Stomach (tissue), 4 donors: ENCODE results near the gene TMEM219.

Source experiments
- CTCF ChIP-seq, 7 experiments: fragments of 450-650 bp in 4 of 7; fragments of 200-600 bp in 3 of 7; sonication (generic) in 3 of 7; IDR thresholded peaks; one replicate each; pipeline ENCODE4 v1.5.1; 2016 to 2019; ENCODE audit warnings: antibody characterized with exemption in 7 of 7, control low read depth in 2 of 7, mild to moderate bottlenecking in 1 of 7
- EP300 ChIP-seq: sonication (generic); formaldehyde crosslinking; IDR thresholded peaks from one replicate; pipeline ENCODE4 v1.6.1; 2017; ENCODE audit warnings: antibody characterized with exemption
- POLR2A ChIP-seq, 4 donors: fragments of 450-650 bp; IDR thresholded peaks; one replicate each; pipeline ENCODE4 v1.6.1; 2016; ENCODE audit warnings: antibody characterized with exemption in 4 of 4, control low read depth in 2 of 4, mild to moderate bottlenecking in 1 of 4, moderate library complexity in 1 of 4
- POLR2AphosphoS5 ChIP-seq, 3 donors: sonication (generic); formaldehyde crosslinking; IDR thresholded peaks; one replicate each; pipeline ENCODE4 v1.6.1; 2016; ENCODE audit warnings: antibody characterized with exemption in 3 of 3

GRCh38 chr16:29961479-29962343 is at the start of gene TMEM219:
- peak; percentile 47 to 83 (median 79) for TF ChIP-seq POLR2AphosphoS5 (IDR thresholded peaks at IDR 0.05)
- peak in 5 of 7 experiments; percentile 41 to 69 (median 49) for TF ChIP-seq CTCF (IDR thresholded peaks at IDR 0.05)
- no peak for TF ChIP-seq POLR2A (IDR thresholded peaks at IDR 0.05)
- no peak for TF ChIP-seq EP300
